Thymus (tissue), 11 donors: Measurements from ENCODE around the gene ARHGAP24. TPM values are rescaled to one million over a fixed set of nuclear protein-coding genes. Genes with fewer than 3 reads are reported as not detected.
"Not testable (repeated sequence)": the region's sequence is repeated elsewhere in the genome, so short reads cannot be mapped to it uniquely, and the experiment has no call there.

ENCODE experiments used
- DNase-seq, 9 donors: peaks; one replicate each; pipeline ENCODE4 v3.0.0-alpha.2; 2013; ENCODE audit warnings: low spot score in 9 of 9, low read depth in 6 of 9, missing footprints in 1 of 9
- H3K27ac ChIP-seq, 2 donors: one replicate each; pipeline ENCODE4 v1.5.1; 2013; ENCODE audit warnings: control low read depth in 1 of 2, low read depth in 1 of 2, low read length in 1 of 2, mild to moderate bottlenecking in 1 of 2, moderate library complexity in 1 of 2
- H3K27me3 ChIP-seq, 2 donors: one replicate each; pipeline ENCODE4 v1.5.1; 2013; ENCODE audit warnings: low read length in 1 of 2; ENCODE audit not compliant: control insufficient read depth in 2 of 2, insufficient read depth in 1 of 2
- H3K36me3 ChIP-seq, 2 donors: one replicate each; pipeline ENCODE4 v1.5.1; 2013; ENCODE audit warnings: low read length in 1 of 2, mild to moderate bottlenecking in 1 of 2, moderate library complexity in 1 of 2; ENCODE audit not compliant: control insufficient read depth in 2 of 2, insufficient read depth in 2 of 2
- H3K4me1 ChIP-seq, 2 donors: one replicate each; pipeline ENCODE4 v1.5.1; 2013; ENCODE audit warnings: low read length in 2 of 2; ENCODE audit not compliant: control insufficient read depth in 2 of 2, insufficient read depth in 2 of 2
- H3K4me3 ChIP-seq, 2 donors: one replicate each; pipeline ENCODE4 v1.5.1; 2013; ENCODE audit warnings: low read length in 2 of 2, control low read depth in 1 of 2, mild to moderate bottlenecking in 1 of 2
- H3K9me3 ChIP-seq, 2 donors: one replicate each; pipeline ENCODE4 v1.5.1; 2013; ENCODE audit warnings: low read length in 1 of 2, mild to moderate bottlenecking in 1 of 2; ENCODE audit not compliant: control insufficient read depth in 2 of 2, insufficient read depth in 1 of 2
- WGBS: extraction: QIAGEN DNeasy Blood & Tissue Kit; methylation state at CpG from one replicate; pipeline ENCODE4 v1.1.7; 2013; 5-methylcytosine and 5-hydroxymethylcytosine counted together
- polyA plus RNA-seq: library from polyadenylated mRNA; stranded (reverse); fragments of 200-250 nt; gene quantifications from one replicate; pipeline ENCODE4 v1.2.3, GENCODE V29; 2013
- total RNA-seq: library from RNA; stranded (reverse); fragments of 120-200 nt; gene quantifications from one replicate; pipeline ENCODE4 v1.2.4, GENCODE V29; 2013
- donor health status: healthy.

The ARHGAP24 gene
- total and polyA plus RNA-seq, 2 donors: 10.0 to 18.2 TPM

- H3K27ac ChIP-seq: no peak overlapping the region
- no peaks in the 10 kb centered on the region for H3K27me3 ChIP-seq
- no peaks in the 10 kb centered on the region for H3K9me3 ChIP-seq
- no peak for DNase-seq
- H3K4me1 ChIP-seq: peaks cover 6 to 11% of the 10 kb centered on the region in 2 donors
- 98% methylated on average over 3 of the region's 3 CpGs for WGBS
- H3K36me3 ChIP-seq: no peaks in the 10 kb centered on the region
- no peak overlapping the region for H3K4me3 ChIP-seq
Measured at GRCh38 chr4:85495621-85496020, 20.7 kb downstream of the ARHGAP24 start.

GRCh38 chr4:85496126-85496849, 21.3 kb downstream of the ARHGAP24 start:
- WGBS: 91% methylated on average over 8 of the region's 8 CpGs
- peaks cover 6 to 11% of the 10 kb centered on the region in 2 donors for H3K4me1 ChIP-seq
- H3K27ac ChIP-seq: no peak overlapping the region
- H3K4me3 ChIP-seq: no peak overlapping the region
- H3K36me3 ChIP-seq: no peaks in the 10 kb centered on the region
- H3K9me3 ChIP-seq: no peaks in the 10 kb centered on the region
- DNase-seq: no peak
- no peaks in the 10 kb centered on the region for H3K27me3 ChIP-seq

GRCh38 chr4:85496933-85497332, 22.0 kb downstream of the ARHGAP24 start:
- 64% methylated on average over 4 of the region's 4 CpGs for WGBS
- H3K4me3 ChIP-seq: no peak overlapping the region
- DNase-seq: no peak
- H3K27me3 ChIP-seq: no peaks in the 10 kb centered on the region
- H3K4me1 ChIP-seq: peaks cover 0 to 5% of the 10 kb centered on the region in 2 donors
- H3K27ac ChIP-seq: no peak overlapping the region
- no peaks in the 10 kb centered on the region for H3K36me3 ChIP-seq
- no peaks in the 10 kb centered on the region for H3K9me3 ChIP-seq

- Histone ChIP-seq H3K27me3 (no peaks in the 10 kb centered on the region), H3K27ac (peak overlapping the region in 1 of 2 donors; percentile 72), H3K4me1 (peaks cover 0 to 4% of the 10 kb centered on the region in 2 donors), H3K9me3 (no peaks in the 10 kb centered on the region), H3K36me3 (no peaks in the 10 kb centered on the region), H3K4me3 (no peak overlapping the region)
- 37% methylated on average over 5 of the region's 5 CpGs for WGBS
- DNase-seq: no peak
Measured at GRCh38 chr4:85498068-85498733, 23.3 kb downstream of the ARHGAP24 start.

- no peaks in the 10 kb centered on the region for H3K27me3 ChIP-seq
- no peaks in the 10 kb centered on the region for H3K36me3 ChIP-seq
- no peak overlapping the region for H3K4me3 ChIP-seq
- DNase-seq: no peak
- no peak overlapping the region for H3K27ac ChIP-seq
- no peaks in the 10 kb centered on the region for H3K9me3 ChIP-seq
- WGBS: 96% methylated on average over 3 of the region's 3 CpGs
- peaks cover 0 to 4% of the 10 kb centered on the region in 2 donors for H3K4me1 ChIP-seq
Measured at GRCh38 chr4:85499573-85499972, 24.6 kb downstream of the ARHGAP24 start.

GRCh38 chr4:85500110-85500867, 25.3 kb downstream of the ARHGAP24 start:
- H3K4me1 ChIP-seq: peaks cover 0 to 4% of the 10 kb centered on the region in 2 donors
- H3K4me3 ChIP-seq: no peak overlapping the region
- no peak overlapping the region for H3K27ac ChIP-seq
- H3K36me3 ChIP-seq: no peaks in the 10 kb centered on the region
- no peak for DNase-seq
- WGBS: over 99% methylated on average over 3 of the region's 3 CpGs
- no peaks in the 10 kb centered on the region for H3K9me3 ChIP-seq
- no peaks in the 10 kb centered on the region for H3K27me3 ChIP-seq

GRCh38 chr4:85501145-85501544, 26.2 kb downstream of the ARHGAP24 start:
- H3K9me3 ChIP-seq, DNase-seq, H3K4me3 ChIP-seq, H3K27ac ChIP-seq, H3K4me1 ChIP-seq, H3K36me3 ChIP-seq, H3K27me3 ChIP-seq: not testable (repeated sequence)

- Histone ChIP-seq H3K4me1 (no peaks in the 10 kb centered on the region), H3K27ac (no peak overlapping the region), H3K27me3 (no peaks in the 10 kb centered on the region), H3K4me3 (no peak overlapping the region), H3K9me3 (no peaks in the 10 kb centered on the region), H3K36me3 (no peaks in the 10 kb centered on the region)
- DNase-seq: no peak
- 96% methylated on average over 2 of the region's 2 CpGs for WGBS
Measured at GRCh38 chr4:85508654-85509053, 33.7 kb downstream of the ARHGAP24 start.
